ENCODE data around the gene ILF2.

- TF ChIP-seq CTCF (IDR thresholded peaks at IDR 0.05), result no peak
- peak in 1 of 2 donors; percentile 78 for TF ChIP-seq POLR2A (IDR thresholded peaks at IDR 0.05)
These were observed at the start of gene ILF2 for GRCh38 chr1:153670859-153671627.
